B cell (primary cell): ENCODE data around the gene DHX8. TPM values are rescaled to one million over a fixed set of nuclear protein-coding genes. Genes with fewer than 3 reads are reported as not detected.

Experiments
- ATAC-seq: fragments of 200-7000 bp; cut with Tn5 transposase; one replicate; pipeline ENCODE4 v1.10.0; 2021; ENCODE audit warnings: low read depth, mild to moderate bottlenecking, moderate number of reproducible peaks, moderate library complexity
- CTCF ChIA-PET: fragments of 350-600 bp; sonication (Branson Sonifier 250); formaldehyde crosslinking; loops from one replicate; lab custom pipeline; 2021; ENCODE audit warnings: antibody characterized with exemption, inconsistent platforms; lab: Charles Lee
- POLR2A ChIA-PET: fragments of 350-600 bp; sonication (Branson Sonifier 250); formaldehyde crosslinking; loops from one replicate; lab custom pipeline; 2021; ENCODE audit warnings: antibody characterized with exemption; lab: Charles Lee
- DNase-seq: peaks from one replicate; pipeline ENCODE4 v3.0.0; 2013
- H2AFZ ChIP-seq: 2 replicates; pipeline ENCODE4 v1.6.1; 2012; ENCODE audit warnings: mild to moderate bottlenecking, low read depth, low read length; ENCODE audit not compliant: insufficient read depth, poor library complexity, severe bottlenecking
- H3K27ac ChIP-seq, 2 donors: 1 replicate in 1 of 2; 2 replicates in 1 of 2; pipeline ENCODE4 v1.5.1; 2012 to 2013; ENCODE audit warnings: low read length in 2 of 2, mild to moderate bottlenecking in 2 of 2, moderate library complexity in 1 of 2
- H3K27me3 ChIP-seq, 4 experiments: fragments of 200-600 bp in 1 of 4; sonication (generic) in 1 of 4; replicated peaks in 1 of 4; 1 replicate in 2 of 4; 2 replicates in 2 of 4; pipeline versions ENCODE4 v1.6.1 to v1.7.0; 2013 to 2016; ENCODE audit warnings: low read length in 3 of 4, mild to moderate bottlenecking in 2 of 4, mixed read lengths in 1 of 4, moderate library complexity in 1 of 4; ENCODE audit not compliant: insufficient read depth in 4 of 4, control insufficient read depth in 3 of 4; ENCODE audit errors: control extremely low read depth in 1 of 4
- H3K36me3 ChIP-seq, 2 experiments: replicated peaks in 1 of 2; 1 replicate in 1 of 2; 2 replicates in 1 of 2; pipeline versions ENCODE4 v1.6.1 to v1.7.1; 2013; ENCODE audit warnings: low read length in 1 of 2; ENCODE audit not compliant: insufficient read depth in 2 of 2, control insufficient read depth in 1 of 2; ENCODE audit errors: control extremely low read depth in 1 of 2, extremely low read depth in 1 of 2
- H3K4me1 ChIP-seq, 2 donors: fragments of 200-600 bp in 1 of 2; sonication (generic) in 1 of 2; 1 replicate in 1 of 2; 2 replicates in 1 of 2; pipeline versions ENCODE4 v1.5.1 to v1.6.1; 2013 to 2017; ENCODE audit warnings: low read length in 2 of 2; ENCODE audit not compliant: control insufficient read depth in 2 of 2, insufficient read depth in 2 of 2
- H3K4me2 ChIP-seq: replicated peaks from 2 replicates; pipeline ENCODE3; 2012; ENCODE audit warnings: mild to moderate bottlenecking, low read depth, low read length; ENCODE audit not compliant: poor library complexity, severe bottlenecking
- H3K4me3 ChIP-seq, 5 experiments: fragments of 200-600 bp in 1 of 5; sonication (generic) in 1 of 5; 1 replicate in 3 of 5; 2 replicates in 2 of 5; pipeline versions ENCODE4 v1.5.1 to v1.7.0; 2011 to 2016; ENCODE audit warnings: low read length in 4 of 5, mild to moderate bottlenecking in 4 of 5, low read depth in 2 of 5, control low read depth in 1 of 5, moderate library complexity in 1 of 5; ENCODE audit not compliant: insufficient read depth in 1 of 5; ENCODE audit errors: control extremely low read depth in 1 of 5, extremely low read depth in 1 of 5
- H3K79me2 ChIP-seq: fragments of 200-600 bp; sonication (generic); one replicate; pipeline ENCODE4 v1.6.0; 2016; ENCODE audit warnings: low read length; ENCODE audit not compliant: control insufficient read depth, insufficient read depth
- H3K9ac ChIP-seq: fragments of 200-600 bp; sonication (generic); 2 replicates; pipeline ENCODE4 v1.6.1; 2017; ENCODE audit warnings: mild to moderate bottlenecking, low read length, moderate library complexity
- H3K9me3 ChIP-seq, 3 donors: one replicate each; pipeline versions ENCODE4 v1.6.1 to v1.7.1; 2013; ENCODE audit warnings: low read length in 2 of 3; ENCODE audit not compliant: control insufficient read depth in 2 of 3, insufficient read depth in 1 of 3; ENCODE audit errors: control extremely low read depth in 1 of 3
- H4K20me1 ChIP-seq: 2 replicates; pipeline ENCODE4 v1.6.0; 2012; ENCODE audit warnings: mild to moderate bottlenecking, low read length; ENCODE audit not compliant: insufficient read depth, control insufficient read depth, poor library complexity, severe bottlenecking
- H3K27ac Mint-ChIP-seq: one replicate; pipeline ENCODE4 v1.8.0; 2021; ENCODE audit warnings: mixed read lengths
- H3K27me3 Mint-ChIP-seq: one replicate; pipeline ENCODE4 v1.8.0; 2021; ENCODE audit warnings: mixed read lengths
- H3K4me1 Mint-ChIP-seq: one replicate; pipeline ENCODE4 v1.8.0; 2021; ENCODE audit warnings: mixed read lengths
- H3K4me3 Mint-ChIP-seq: one replicate; pipeline ENCODE4 v1.8.0; 2021; ENCODE audit warnings: mixed read lengths
- H3K9me3 Mint-ChIP-seq: one replicate; pipeline ENCODE4 v1.8.0; 2022; ENCODE audit warnings: mixed read lengths; ENCODE audit not compliant: insufficient read depth
- EZH2 ChIP-seq: IDR thresholded peaks from 2 replicates; pipeline ENCODE4 v1.6.1; 2012; ENCODE audit warnings: borderline replicate concordance, low read depth, mild to moderate bottlenecking, moderate library complexity, low read length; ENCODE audit not compliant: insufficient read depth, poor library complexity, severe bottlenecking
- WGBS: methylation state at CpG from one replicate; pipeline ENCODE4 v1.1.5; 2013; ENCODE audit warnings: missing lambda C conversion rate; ENCODE audit not compliant: insufficient coverage; 5-methylcytosine and 5-hydroxymethylcytosine counted together
- intact Hi-C: fragments of 100-400 bp; cut with micrococcal nuclease; formaldehyde crosslinking; loops from one replicate; pipeline ENCODE4 v1.10.0; 2022
- polyA plus RNA-seq: library from polyadenylated mRNA; depleted of rRNA; stranded (reverse); fragments of >200 nt; gene quantifications from 2 replicates; pipeline ENCODE4 v1.2.3, GENCODE V29; 2012
- total RNA-seq, 2 donors: library from RNA; stranded (reverse); fragments of 120-200 nt in 1 of 2; gene quantifications; 1 replicate in 1 of 2; 2 replicates in 1 of 2; pipeline versions ENCODE4 v1.2.3 to v1.2.4, GENCODE V29; 2013 to 2022
- TF ChIP-seq, protein P1 (sequence below): fragments of 200-600 bp; IDR thresholded peaks from one replicate; pipeline ENCODE4 v1.8.0; 2022; ENCODE audit warnings: antibody characterized with exemption, mild to moderate bottlenecking

The DHX8 gene
- total and polyA plus RNA-seq, 2 donors (not counting 1 experiment from before 2014, with no cell fraction given), result 17.9 to 63.3 TPM

DNA sequence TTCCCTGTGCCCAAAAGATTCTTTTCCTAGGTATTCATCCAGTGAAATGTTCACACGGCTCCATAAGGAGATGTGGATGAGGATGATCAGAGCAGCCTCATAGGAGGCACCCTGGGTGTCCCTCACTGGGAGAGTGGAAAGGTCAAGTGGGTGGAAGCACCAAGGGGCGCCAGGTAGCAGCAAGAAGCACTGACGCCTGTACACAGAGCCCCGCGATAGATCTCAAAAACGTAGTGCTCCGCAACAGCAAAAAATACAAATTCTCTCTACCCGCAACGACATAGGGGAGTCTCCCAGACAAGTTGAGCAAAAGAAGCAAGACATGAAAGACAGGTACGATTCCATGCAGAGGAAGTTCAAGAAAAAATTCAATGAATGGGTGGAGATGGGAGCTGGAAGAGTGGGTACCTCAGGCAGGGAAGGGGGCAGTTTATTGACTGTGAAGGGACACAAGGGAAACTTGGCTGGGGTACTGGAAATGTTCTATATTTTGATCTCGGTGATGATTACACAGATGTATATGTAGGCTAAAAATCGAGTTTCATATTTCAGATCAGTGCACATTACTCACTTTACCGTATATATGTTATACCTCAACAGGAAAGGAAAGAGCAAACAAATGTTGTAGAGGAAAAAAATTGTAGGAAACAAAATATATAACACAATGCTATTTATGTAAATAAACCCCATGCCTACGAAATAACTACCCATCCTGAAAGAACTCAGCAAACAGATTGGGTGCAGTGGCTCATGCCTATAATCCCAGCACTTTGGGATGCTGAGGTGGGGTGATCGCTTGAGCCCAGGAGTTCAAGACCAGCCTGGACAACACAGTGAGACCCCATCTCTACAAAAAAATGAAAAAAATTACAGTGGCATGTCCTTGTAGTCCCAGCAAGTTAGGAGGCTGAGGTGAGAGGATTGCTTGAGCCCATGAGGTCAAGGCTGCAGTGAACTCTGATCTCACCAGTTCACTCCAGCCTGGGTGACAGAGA, 80.1 kb downstream of the DHX8 start:
- Histone ChIP-seq H3K4me3 (no peak overlapping the region), H3K9me3 (no peaks in the 10 kb centered on the region), H3K79me2 (no peaks in the 10 kb centered on the region), H3K9ac (no peak overlapping the region), H3K36me3 (no peaks in the 10 kb centered on the region), H3K27ac (no peak overlapping the region), H3K4me1 (no peaks in the 10 kb centered on the region), H2AFZ (no peak overlapping the region), H3K4me2 (no peak overlapping the region), H4K20me1 (no peaks in the 10 kb centered on the region), H3K27me3 (peaks cover 0 to 30% (median 17%) of the 10 kb centered on the region in 4 experiments)
- intact Hi-C loops, result no loop called here
- Mint-ChIP-seq H3K4me3 (no peak overlapping the region), H3K27ac (no peak overlapping the region), H3K27me3 (peaks cover 41% of the 10 kb centered on the region), H3K4me1 (no peaks in the 10 kb centered on the region), H3K9me3 (no peaks in the 10 kb centered on the region)
- TF ChIP-seq, protein P1, sequence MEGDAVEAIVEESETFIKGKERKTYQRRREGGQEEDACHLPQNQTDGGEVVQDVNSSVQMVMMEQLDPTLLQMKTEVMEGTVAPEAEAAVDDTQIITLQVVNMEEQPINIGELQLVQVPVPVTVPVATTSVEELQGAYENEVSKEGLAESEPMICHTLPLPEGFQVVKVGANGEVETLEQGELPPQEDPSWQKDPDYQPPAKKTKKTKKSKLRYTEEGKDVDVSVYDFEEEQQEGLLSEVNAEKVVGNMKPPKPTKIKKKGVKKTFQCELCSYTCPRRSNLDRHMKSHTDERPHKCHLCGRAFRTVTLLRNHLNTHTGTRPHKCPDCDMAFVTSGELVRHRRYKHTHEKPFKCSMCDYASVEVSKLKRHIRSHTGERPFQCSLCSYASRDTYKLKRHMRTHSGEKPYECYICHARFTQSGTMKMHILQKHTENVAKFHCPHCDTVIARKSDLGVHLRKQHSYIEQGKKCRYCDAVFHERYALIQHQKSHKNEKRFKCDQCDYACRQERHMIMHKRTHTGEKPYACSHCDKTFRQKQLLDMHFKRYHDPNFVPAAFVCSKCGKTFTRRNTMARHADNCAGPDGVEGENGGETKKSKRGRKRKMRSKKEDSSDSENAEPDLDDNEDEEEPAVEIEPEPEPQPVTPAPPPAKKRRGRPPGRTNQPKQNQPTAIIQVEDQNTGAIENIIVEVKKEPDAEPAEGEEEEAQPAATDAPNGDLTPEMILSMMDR, result no peak
- TF ChIP-seq EZH2, result no peak
- ChIA-PET POLR2A (no interaction called here), CTCF (interaction anchor here (1.0 to 1.8 kb wide), 2 partner anchors 13 to 109 kb away, joined by 3 to 5 read pairs; no protein-coding TSS in a partner anchor)
- 51% methylated on average over 4 of the region's 15 CpGs for WGBS
- DNase-seq (no peak), ATAC-seq (no peak)
